B cell (primary cell): ENCODE measurements around the gene LPIN3.

Source experiments
- CTCF ChIP-seq: fragments of 200-600 bp; IDR thresholded peaks from one replicate; pipeline ENCODE4 v1.8.0; 2022; ENCODE audit warnings: antibody characterized with exemption, mild to moderate bottlenecking
- EZH2 ChIP-seq: IDR thresholded peaks from 2 replicates; pipeline ENCODE4 v1.6.1; 2012; ENCODE audit warnings: borderline replicate concordance, low read depth, mild to moderate bottlenecking, moderate library complexity, low read length; ENCODE audit not compliant: insufficient read depth, poor library complexity, severe bottlenecking

- TF ChIP-seq CTCF: no peak
- TF ChIP-seq EZH2: no peak
Measured at GRCh38 chr20:41353530-41353929, 12.9 kb downstream of the LPIN3 start.
